OCI-LY3 (cell line): Measurements from ENCODE around the gene IL13.

Experiments used
- H2AFZ ChIP-seq: fragments of 200-600, 300-600 bp; shearing (Covaris generic); 2 replicates; pipeline ENCODE4 v1.6.0; 2014; ENCODE audit warnings: antibody characterized with exemption, low read depth, low read length
- H3K27ac ChIP-seq: fragments of 200-600, 300-600 bp; sonication (generic); 2 replicates; pipeline ENCODE4 v1.5.1; 2014; ENCODE audit warnings: mild to moderate bottlenecking, low read length, moderate library complexity, mixed read lengths
- H3K27me3 ChIP-seq: fragments of 200-600, 300-600 bp; sonication (generic); 2 replicates; pipeline ENCODE4 v1.6.1; 2014; ENCODE audit warnings: low read depth, low read length, mixed read lengths
- H3K36me3 ChIP-seq: fragments of 200-600, 300-600 bp; sonication (generic); replicated peaks from 2 replicates; pipeline ENCODE3; 2014; ENCODE audit warnings: low read depth, low read length, mixed read lengths
- H3K4me1 ChIP-seq: fragments of 300-600, 200-600 bp; sonication (generic); 2 replicates; pipeline ENCODE4 v1.6.1; 2014; ENCODE audit warnings: low read length, mixed read lengths
- H3K4me2 ChIP-seq: fragments of 200-600, 300-600 bp; sonication (generic); 2 replicates; pipeline ENCODE4 v1.6.1; 2014; ENCODE audit warnings: low read length, mixed read lengths
- H3K4me3 ChIP-seq: fragments of 300-600, 200-600 bp; sonication (generic); 2 replicates; pipeline ENCODE4 v1.5.1; 2014; ENCODE audit warnings: antibody characterized with exemption, mild to moderate bottlenecking, low read length, moderate library complexity
- H3K79me2 ChIP-seq: fragments of 300-600, 200-600 bp; shearing (Covaris generic); 2 replicates; pipeline ENCODE4 v1.6.1; 2014; ENCODE audit warnings: mild to moderate bottlenecking, low read length, mixed read lengths
- H3K9ac ChIP-seq: fragments of 300-600, 200-600 bp; shearing (Covaris generic); 2 replicates; pipeline ENCODE4 v1.6.0; 2014; ENCODE audit warnings: mild to moderate bottlenecking, low read length, moderate library complexity
- H3K9me3 ChIP-seq: fragments of 200-600, 300-600 bp; shearing (Covaris generic); 2 replicates; pipeline ENCODE4 v1.6.1; 2014; ENCODE audit warnings: low read length, mixed read lengths; ENCODE audit not compliant: insufficient read depth
- H4K20me1 ChIP-seq: fragments of 200-600, 300-600 bp; sonication (generic); 2 replicates; pipeline ENCODE4 v1.6.1; 2016; ENCODE audit warnings: low read length, mixed read lengths; ENCODE audit not compliant: insufficient read depth
- CTCF ChIP-seq: fragments of 200-600, 300-600 bp; sonication (generic); IDR thresholded peaks from 2 replicates; pipeline ENCODE4 v1.5.1; 2014; ENCODE audit warnings: antibody characterized with exemption, low read length, low read depth
- EZH2phosphoT487 ChIP-seq: fragments of 200-600 bp; shearing (Covaris generic); IDR thresholded peaks from 2 replicates; pipeline ENCODE4 v1.6.1; 2018; ENCODE audit warnings: antibody characterized with exemption, mixed run types, low read depth

Gene IL13

GRCh38 chr5:132659598-132660493, 1.9 kb downstream of the IL13 start:
- Histone ChIP-seq H3K9me3 (no peaks in the 10 kb centered on the region), H3K79me2 (no peaks in the 10 kb centered on the region), H4K20me1 (no peaks in the 10 kb centered on the region), H3K27ac (no peak overlapping the region), H3K4me3 (no peak overlapping the region), H2AFZ (no peak overlapping the region), H3K9ac (no peak overlapping the region), H3K4me2 (no peak overlapping the region), H3K4me1 (peaks cover 16% of the 10 kb centered on the region), H3K36me3 (no peaks in the 10 kb centered on the region), H3K27me3 (no peaks in the 10 kb centered on the region)
- TF ChIP-seq EZH2phosphoT487 (no peak), CTCF (no peak)

GRCh38 chr5:132661231-132662003, 3.4 kb downstream of the IL13 start:
- H3K4me3 ChIP-seq = no peak overlapping the region
- H3K4me2 ChIP-seq = no peak overlapping the region
- no peaks in the 10 kb centered on the region for H3K9me3 ChIP-seq
- H4K20me1 ChIP-seq = no peaks in the 10 kb centered on the region
- TF ChIP-seq EZH2phosphoT487 = no peak
- TF ChIP-seq CTCF = peak; percentile 21; the same call in 1 of the 2 replicates
- H3K36me3 ChIP-seq = no peaks in the 10 kb centered on the region
- no peak overlapping the region for H2AFZ ChIP-seq
- peaks cover 16% of the 10 kb centered on the region for H3K4me1 ChIP-seq
- no peak overlapping the region for H3K27ac ChIP-seq
- no peaks in the 10 kb centered on the region for H3K79me2 ChIP-seq
- no peak overlapping the region for H3K9ac ChIP-seq
- no peaks in the 10 kb centered on the region for H3K27me3 ChIP-seq

- Histone ChIP-seq H4K20me1 (no peaks in the 10 kb centered on the region), H3K36me3 (no peaks in the 10 kb centered on the region), H3K9ac (no peak overlapping the region), H2AFZ (no peak overlapping the region), H3K4me1 (peaks cover 16% of the 10 kb centered on the region), H3K27me3 (no peaks in the 10 kb centered on the region), H3K27ac (no peak overlapping the region), H3K79me2 (no peaks in the 10 kb centered on the region), H3K4me3 (no peak overlapping the region), H3K9me3 (no peaks in the 10 kb centered on the region), H3K4me2 (no peak overlapping the region)
- TF ChIP-seq EZH2phosphoT487 (no peak), CTCF (no peak)
Measured at GRCh38 chr5:132662004-132662401, 4.0 kb downstream of the IL13 start.
